GM12892 (cell line): ENCODE data around the gene GNAI3.

Experiments
- POLR2A ChIP-seq: IDR thresholded peaks from 2 replicates; pipeline ENCODE4 v1.6.1; 2011; ENCODE audit warnings: low read depth, low read length, control low read depth
- POLR2AphosphoS5 ChIP-seq: IDR thresholded peaks from 2 replicates; pipeline ENCODE4 v1.6.1; 2011; ENCODE audit warnings: low read depth, low read length, control low read depth
- TAF1 ChIP-seq: IDR thresholded peaks from 2 replicates; pipeline ENCODE4 v1.6.1; 2011; ENCODE audit warnings: low read depth, mild to moderate bottlenecking, control low read depth, low read length, borderline replicate concordance

GRCh38 chr1:109548321-109549267 lies at the start of gene GNAI3:
- peak; percentile 96 for TF ChIP-seq POLR2A
- TF ChIP-seq TAF1: peak; percentile 86
- TF ChIP-seq POLR2AphosphoS5: peak; percentile 92
